NCI-H345 (cell line): ENCODE measurements around the gene RAD51B.

ENCODE experiments used
- DNase-seq: peaks from one replicate; lab custom pipeline; 2025; lab: John Stamatoyannopoulos, UW

Gene RAD51B

GRCh38 chr14:68772761-68773381, 953.3 kb downstream of the RAD51B start:
- DNase-seq, result no peak

GRCh38 chr14:68774771-68775613, 955.4 kb downstream of the RAD51B start:
- DNase-seq, result no peak

GRCh38 chr14:68775614-68776126, 956.1 kb downstream of the RAD51B start:
- no peak for DNase-seq

- no peak for DNase-seq
Measured at GRCh38 chr14:68777644-68778043, 958.1 kb downstream of the RAD51B start.
